ENCODE data around the gene FOXP2.

- TF ChIP-seq CTCF (IDR thresholded peaks at IDR 0.05; ENCODE audit: low read length): no peak
- no peak for TF ChIP-seq EZH2 (IDR thresholded peaks at IDR 0.05; ENCODE audit: borderline replicate concordance, low read length)
These were observed 38.7 kb upstream of the FOXP2 start for GRCh38 chr7:114375907-114376306.
